ENCODE measurements around the gene CSRP3.

- no peak for TF ChIP-seq POLR2A (IDR thresholded peaks at IDR 0.05; ENCODE audit: low read length)
- TF ChIP-seq GATA1 (IDR thresholded peaks at IDR 0.05; ENCODE audit: low read depth, low read length) = no peak
These were observed 7.0 kb downstream of the CSRP3 start for GRCh38 chr11:19194620-19195308.
